Mucosa of stomach (tissue), 1 donor: Measurements from ENCODE around the gene ITGA1.
"Not testable (repeated sequence)": the region's sequence is repeated elsewhere in the genome, so short reads cannot be mapped to it uniquely, and the experiment has no call there.

Experiments
- H3K27me3 ChIP-seq: one replicate; pipeline ENCODE4 v1.7.0; 2013; ENCODE audit warnings: mild to moderate bottlenecking, low read length; ENCODE audit not compliant: control insufficient read depth, insufficient read depth
- H3K36me3 ChIP-seq: one replicate; pipeline ENCODE4 v1.7.0; 2013; ENCODE audit warnings: low read length; ENCODE audit not compliant: control insufficient read depth, insufficient read depth
- H3K4me1 ChIP-seq: one replicate; pipeline ENCODE4 v1.7.0; 2013; ENCODE audit warnings: mild to moderate bottlenecking, low read length; ENCODE audit not compliant: control insufficient read depth, insufficient read depth
- H3K4me3 ChIP-seq: one replicate; pipeline ENCODE4 v1.7.0; 2013; ENCODE audit warnings: low read length
- H3K9ac ChIP-seq: one replicate; pipeline ENCODE4 v1.7.0; 2013; ENCODE audit warnings: mild to moderate bottlenecking, low read length, moderate library complexity
- H3K9me3 ChIP-seq: one replicate; pipeline ENCODE4 v1.7.0; 2013; ENCODE audit warnings: mild to moderate bottlenecking, low read length, moderate library complexity; ENCODE audit not compliant: control insufficient read depth
- donor health status: Pancreatic carcinoma.

The ITGA1 gene

GRCh38 chr5:52805615-52806014 is 17.9 kb downstream of the ITGA1 start:
- no peaks in the 10 kb centered on the region for H3K36me3 ChIP-seq
- peaks cover 8% of the 10 kb centered on the region for H3K4me1 ChIP-seq
- no peaks in the 10 kb centered on the region for H3K27me3 ChIP-seq
- no peak overlapping the region for H3K4me3 ChIP-seq
- H3K9ac ChIP-seq, result no peak overlapping the region
- H3K9me3 ChIP-seq, result no peaks in the 10 kb centered on the region

GRCh38 chr5:52807037-52807436 is 19.3 kb downstream of the ITGA1 start:
- no peaks in the 10 kb centered on the region for H3K9me3 ChIP-seq
- no peak overlapping the region for H3K4me3 ChIP-seq
- no peaks in the 10 kb centered on the region for H3K27me3 ChIP-seq
- H3K4me1 ChIP-seq, result no peaks in the 10 kb centered on the region
- no peaks in the 10 kb centered on the region for H3K36me3 ChIP-seq
- no peak overlapping the region for H3K9ac ChIP-seq

- Histone ChIP-seq H3K9ac (no peak overlapping the region), H3K9me3 (no peaks in the 10 kb centered on the region), H3K4me3 (no peak overlapping the region), H3K36me3 (no peaks in the 10 kb centered on the region), H3K4me1 (no peaks in the 10 kb centered on the region), H3K27me3 (no peaks in the 10 kb centered on the region)
Measured at GRCh38 chr5:52807723-52808122, 20.0 kb downstream of the ITGA1 start.

DNA sequence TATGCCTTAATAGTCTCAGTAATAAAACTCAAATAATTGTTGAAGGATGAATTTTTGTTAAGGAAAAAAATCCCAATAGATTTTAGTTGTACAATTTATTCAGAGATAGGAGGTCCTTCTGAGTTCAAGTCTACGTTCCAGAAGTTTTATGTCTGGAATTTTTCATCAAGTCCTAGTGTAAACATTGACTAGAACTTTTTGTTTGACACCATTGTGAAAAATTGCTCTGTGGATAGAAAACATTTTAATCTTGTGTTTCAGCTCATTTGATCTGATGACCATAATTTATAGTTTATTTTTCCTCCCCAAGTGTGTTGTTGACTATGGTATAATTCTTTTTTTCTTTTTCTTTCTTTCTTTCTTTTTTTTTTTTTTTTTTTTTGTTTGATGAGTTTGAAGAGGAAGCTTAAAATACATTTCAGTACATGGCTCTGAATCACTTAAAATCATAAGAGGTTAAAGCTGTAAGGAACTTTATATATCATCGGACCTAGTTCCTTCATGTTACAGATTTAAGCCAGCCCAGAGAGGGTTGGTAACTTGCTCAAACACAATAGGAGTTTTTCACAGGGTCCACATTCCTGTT is 20.7 kb downstream of the ITGA1 start:
- Histone ChIP-seq H3K9ac (no peak overlapping the region), H3K27me3 (no peaks in the 10 kb centered on the region), H3K4me3 (no peak overlapping the region), H3K36me3 (no peaks in the 10 kb centered on the region), H3K4me1 (no peaks in the 10 kb centered on the region), H3K9me3 (no peaks in the 10 kb centered on the region)

- no peak overlapping the region for H3K4me3 ChIP-seq
- no peaks in the 10 kb centered on the region for H3K4me1 ChIP-seq
- H3K9ac ChIP-seq, result no peak overlapping the region
- H3K27me3 ChIP-seq, result no peaks in the 10 kb centered on the region
- H3K36me3 ChIP-seq, result no peaks in the 10 kb centered on the region
- no peaks in the 10 kb centered on the region for H3K9me3 ChIP-seq
Measured at GRCh38 chr5:52809884-52810283, 22.2 kb downstream of the ITGA1 start.

DNA sequence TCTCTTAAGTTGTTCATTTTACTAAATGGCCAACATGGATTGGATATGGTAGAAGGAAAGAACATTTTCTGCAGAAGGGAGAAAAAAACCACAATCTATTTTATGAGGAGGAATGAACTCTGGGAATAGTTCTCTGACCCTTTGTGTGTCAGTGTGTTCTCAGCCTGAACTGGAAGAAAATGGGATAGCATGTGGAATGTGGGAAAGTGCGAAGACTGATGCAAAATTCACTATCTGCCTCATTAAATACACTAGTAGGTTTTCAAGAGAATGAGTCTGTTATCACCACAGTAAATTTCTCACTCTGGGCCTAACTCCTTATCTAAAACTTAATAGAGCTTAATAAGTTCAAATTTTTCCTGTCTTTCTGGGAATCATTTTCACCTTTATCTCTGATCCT is 22.7 kb downstream of the ITGA1 start:
- Histone ChIP-seq H3K27me3 (no peaks in the 10 kb centered on the region), H3K9me3 (no peaks in the 10 kb centered on the region), H3K9ac (no peak overlapping the region), H3K4me1 (no peaks in the 10 kb centered on the region), H3K4me3 (no peak overlapping the region), H3K36me3 (no peaks in the 10 kb centered on the region)

DNA sequence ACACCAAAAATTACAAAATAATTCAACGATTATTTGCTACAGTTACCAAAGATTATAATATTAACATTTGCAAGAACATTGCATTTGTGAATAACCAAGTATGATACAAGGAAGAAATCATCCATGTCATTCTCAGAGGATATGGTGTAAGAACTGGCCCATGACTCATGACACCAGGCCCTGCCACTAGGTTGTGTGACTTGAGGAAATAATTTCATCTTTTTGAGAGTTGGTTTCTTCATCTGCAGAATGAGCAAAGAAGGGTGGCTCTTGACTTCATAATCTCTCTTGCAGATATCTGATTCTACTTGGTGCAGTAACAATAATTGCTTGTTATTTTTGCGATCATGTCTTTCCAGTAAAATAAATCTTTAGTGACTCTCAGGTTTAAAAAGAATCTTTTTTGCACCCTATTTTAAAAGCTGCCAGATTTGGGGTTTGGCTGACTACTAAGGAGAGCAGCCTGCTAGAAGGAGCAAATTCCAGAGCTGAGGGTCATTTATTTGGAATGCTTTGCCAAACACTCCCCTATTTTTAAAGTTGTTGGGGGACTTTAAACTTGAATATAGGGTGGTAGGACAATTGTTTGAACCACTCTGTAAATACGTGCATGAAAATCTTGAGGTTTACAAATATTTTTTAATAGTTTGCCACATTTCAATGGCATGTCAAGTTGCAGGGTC is 23.5 kb downstream of the ITGA1 start:
- Histone ChIP-seq H3K36me3 (no peaks in the 10 kb centered on the region), H3K9me3 (no peaks in the 10 kb centered on the region), H3K4me1 (no peaks in the 10 kb centered on the region), H3K9ac (no peak overlapping the region), H3K27me3 (no peaks in the 10 kb centered on the region), H3K4me3 (no peak overlapping the region)

- Histone ChIP-seq H3K4me1 (no peaks in the 10 kb centered on the region), H3K9me3 (no peaks in the 10 kb centered on the region), H3K27me3 (no peaks in the 10 kb centered on the region), H3K4me3 (no peak overlapping the region), H3K36me3 (no peaks in the 10 kb centered on the region), H3K9ac (no peak overlapping the region)
Measured at GRCh38 chr5:52814352-52815148, 26.8 kb downstream of the ITGA1 start.

- Histone ChIP-seq H3K27me3 (no peaks in the 10 kb centered on the region), H3K36me3 (no peaks in the 10 kb centered on the region), H3K9me3 (no peaks in the 10 kb centered on the region), H3K4me1 (no peaks in the 10 kb centered on the region), H3K9ac (no peak overlapping the region), H3K4me3 (no peak overlapping the region)
Measured at GRCh38 chr5:52817818-52818217, 30.1 kb downstream of the ITGA1 start.

GRCh38 chr5:52818360-52818759 is 30.6 kb downstream of the ITGA1 start:
- Histone ChIP-seq H3K9ac (no peak overlapping the region), H3K36me3 (no peaks in the 10 kb centered on the region), H3K9me3 (no peaks in the 10 kb centered on the region), H3K4me1 (no peaks in the 10 kb centered on the region), H3K27me3 (no peaks in the 10 kb centered on the region), H3K4me3 (no peak overlapping the region)

DNA sequence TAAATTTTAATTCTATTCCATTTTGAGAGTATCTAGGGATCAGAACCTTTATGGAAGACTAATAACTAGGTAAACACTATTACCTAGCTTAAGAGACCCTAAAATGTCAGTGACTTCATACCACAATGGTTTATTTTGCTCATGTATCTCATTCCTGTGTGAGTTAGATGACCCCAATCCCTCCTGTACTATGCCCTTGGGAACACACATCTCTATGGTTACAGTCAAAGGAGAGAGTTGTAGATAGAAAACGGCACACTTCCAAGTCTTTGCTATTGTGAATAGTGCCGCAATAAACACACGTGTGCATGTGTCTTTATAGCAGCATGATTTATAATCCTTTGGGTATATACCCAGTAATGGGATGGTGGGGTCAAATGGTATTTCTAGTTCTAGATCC is 31.1 kb downstream of the ITGA1 start:
- not testable (repeated sequence) for H3K9ac ChIP-seq, H3K27me3 ChIP-seq, H3K36me3 ChIP-seq, H3K4me3 ChIP-seq, H3K9me3 ChIP-seq, H3K4me1 ChIP-seq

DNA sequence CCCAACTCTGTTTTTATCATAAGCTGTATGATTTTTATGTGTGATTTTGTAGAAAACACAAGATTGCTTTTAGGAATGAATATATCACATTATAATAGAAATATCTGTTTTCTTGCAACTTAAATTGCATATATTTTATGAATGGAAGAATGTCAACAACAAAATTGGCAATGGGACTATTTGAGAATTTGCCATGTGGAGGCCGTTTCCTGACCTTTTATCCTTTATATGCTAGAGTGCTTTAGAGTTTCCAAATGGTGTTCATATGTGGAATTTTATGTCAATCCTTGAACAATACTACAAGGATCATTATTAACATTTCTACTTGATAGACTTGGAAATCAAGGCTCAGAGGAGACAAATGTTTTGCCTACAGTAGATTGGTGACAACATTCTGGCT is 34.2 kb downstream of the ITGA1 start:
- no peak overlapping the region for H3K9ac ChIP-seq
- H3K4me3 ChIP-seq, result no peak overlapping the region
- H3K36me3 ChIP-seq, result no peaks in the 10 kb centered on the region
- H3K27me3 ChIP-seq, result no peaks in the 10 kb centered on the region
- no peaks in the 10 kb centered on the region for H3K4me1 ChIP-seq
- no peaks in the 10 kb centered on the region for H3K9me3 ChIP-seq
